AG10803 (cell line): ENCODE data around the gene ADGRG4.
"Not testable (repeated sequence)": the region's sequence is repeated elsewhere in the genome, so short reads cannot be mapped to it uniquely, and the experiment has no call there.

Experiments used
- DNase-seq: peaks from one replicate; pipeline ENCODE4 v3.0.0; 2010; ENCODE audit warnings: low read depth
- H3K4me3 ChIP-seq: 2 replicates; pipeline ENCODE4 v1.5.1; 2011; ENCODE audit warnings: mild to moderate bottlenecking, low read length, control low read depth
- TF ChIP-seq, protein P1 (sequence below): conservative IDR thresholded peaks from 2 replicates; pipeline ENCODE4 v1.5.1; 2011; ENCODE audit warnings: mild to moderate bottlenecking, low read length, control low read depth, inconsistent platforms

Gene ADGRG4

DNA sequence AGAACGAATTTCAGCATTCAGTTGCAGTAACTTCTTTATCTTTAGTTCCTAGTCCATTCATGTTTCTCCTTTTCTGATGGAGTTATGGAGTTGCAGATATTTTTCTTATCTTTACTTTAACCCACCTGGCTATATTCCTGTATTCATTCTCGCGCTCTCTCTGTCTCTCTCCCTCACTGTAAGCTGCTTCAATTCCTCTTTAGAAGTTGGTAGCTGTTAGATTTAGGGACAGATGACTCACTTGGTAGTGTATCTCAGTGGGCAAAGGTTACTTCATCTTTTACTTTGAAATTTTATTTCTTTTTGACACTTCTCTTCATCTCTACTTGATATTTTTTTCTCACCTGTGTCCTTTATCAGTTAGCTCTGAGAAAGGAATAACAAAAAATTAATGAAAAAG lies 137.4 kb downstream of the ADGRG4 start:
- H3K4me3 ChIP-seq: no peak overlapping the region
- TF ChIP-seq, protein P1, sequence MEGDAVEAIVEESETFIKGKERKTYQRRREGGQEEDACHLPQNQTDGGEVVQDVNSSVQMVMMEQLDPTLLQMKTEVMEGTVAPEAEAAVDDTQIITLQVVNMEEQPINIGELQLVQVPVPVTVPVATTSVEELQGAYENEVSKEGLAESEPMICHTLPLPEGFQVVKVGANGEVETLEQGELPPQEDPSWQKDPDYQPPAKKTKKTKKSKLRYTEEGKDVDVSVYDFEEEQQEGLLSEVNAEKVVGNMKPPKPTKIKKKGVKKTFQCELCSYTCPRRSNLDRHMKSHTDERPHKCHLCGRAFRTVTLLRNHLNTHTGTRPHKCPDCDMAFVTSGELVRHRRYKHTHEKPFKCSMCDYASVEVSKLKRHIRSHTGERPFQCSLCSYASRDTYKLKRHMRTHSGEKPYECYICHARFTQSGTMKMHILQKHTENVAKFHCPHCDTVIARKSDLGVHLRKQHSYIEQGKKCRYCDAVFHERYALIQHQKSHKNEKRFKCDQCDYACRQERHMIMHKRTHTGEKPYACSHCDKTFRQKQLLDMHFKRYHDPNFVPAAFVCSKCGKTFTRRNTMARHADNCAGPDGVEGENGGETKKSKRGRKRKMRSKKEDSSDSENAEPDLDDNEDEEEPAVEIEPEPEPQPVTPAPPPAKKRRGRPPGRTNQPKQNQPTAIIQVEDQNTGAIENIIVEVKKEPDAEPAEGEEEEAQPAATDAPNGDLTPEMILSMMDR: no peak
- no peak for DNase-seq

DNA sequence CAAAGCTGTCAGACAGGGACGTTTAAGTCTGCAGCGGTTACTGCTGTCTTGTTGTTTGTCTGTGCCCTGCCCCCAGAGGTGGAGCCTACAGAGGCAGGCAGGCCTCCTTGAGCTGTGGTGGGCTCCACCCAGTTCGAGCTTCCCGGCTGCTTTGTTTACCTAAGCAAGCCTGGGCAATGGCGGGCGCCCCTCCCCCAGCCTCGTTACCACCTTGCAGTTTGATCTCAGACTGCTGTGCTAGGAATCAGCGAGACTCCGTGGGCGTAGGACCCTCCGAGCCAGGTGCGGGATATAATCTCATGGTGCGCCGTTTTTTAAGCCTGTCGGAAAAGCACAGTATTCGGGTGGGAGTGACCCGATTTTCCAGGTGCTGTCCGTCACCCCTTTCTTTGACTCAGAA lies 144.9 kb downstream of the ADGRG4 start:
- DNase-seq, H3K4me3 ChIP-seq: not testable (repeated sequence)

DNA sequence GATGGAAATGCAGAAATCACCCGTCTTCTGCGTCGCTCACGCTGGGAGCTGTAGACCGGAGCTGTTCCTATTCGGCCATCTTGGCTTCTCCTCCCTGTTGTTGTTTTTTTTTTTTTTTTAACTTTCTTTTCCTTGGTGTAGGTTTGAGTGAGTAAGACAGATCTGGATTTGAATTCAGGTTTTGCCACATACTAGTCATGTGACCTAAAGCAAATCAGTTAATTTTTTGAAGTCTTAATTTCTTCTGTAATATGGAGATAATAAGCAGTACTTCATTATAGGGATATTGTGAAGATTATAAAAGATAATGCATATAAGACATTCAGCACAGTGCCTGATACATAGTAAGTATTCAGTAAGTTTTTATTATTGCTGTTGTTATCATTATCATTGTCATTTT lies 145.4 kb downstream of the ADGRG4 start:
- H3K4me3 ChIP-seq: no peak overlapping the region
- no peak for DNase-seq
- TF ChIP-seq, protein P1: no peak

DNA sequence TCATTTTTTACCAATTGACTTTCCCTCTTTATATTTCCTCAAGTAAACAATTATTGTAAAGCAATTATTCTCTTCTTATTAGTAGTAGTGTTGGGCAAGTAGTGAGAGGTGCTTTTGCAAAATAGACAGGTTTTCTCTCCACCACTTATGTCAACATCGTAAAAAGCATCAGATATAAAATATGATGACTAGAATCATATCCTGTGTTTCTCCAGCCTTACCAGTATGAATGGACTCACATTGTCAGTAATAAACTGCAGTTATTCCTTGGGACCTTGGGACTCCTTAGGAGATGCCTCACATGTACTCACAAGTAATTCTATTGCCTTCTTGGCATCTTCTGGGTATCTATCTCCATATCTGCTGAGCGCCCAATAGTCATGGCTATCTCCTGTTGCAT lies 146.5 kb downstream of the ADGRG4 start:
- TF ChIP-seq, protein P1: no peak
- no peak overlapping the region for H3K4me3 ChIP-seq
- no peak for DNase-seq

DNA sequence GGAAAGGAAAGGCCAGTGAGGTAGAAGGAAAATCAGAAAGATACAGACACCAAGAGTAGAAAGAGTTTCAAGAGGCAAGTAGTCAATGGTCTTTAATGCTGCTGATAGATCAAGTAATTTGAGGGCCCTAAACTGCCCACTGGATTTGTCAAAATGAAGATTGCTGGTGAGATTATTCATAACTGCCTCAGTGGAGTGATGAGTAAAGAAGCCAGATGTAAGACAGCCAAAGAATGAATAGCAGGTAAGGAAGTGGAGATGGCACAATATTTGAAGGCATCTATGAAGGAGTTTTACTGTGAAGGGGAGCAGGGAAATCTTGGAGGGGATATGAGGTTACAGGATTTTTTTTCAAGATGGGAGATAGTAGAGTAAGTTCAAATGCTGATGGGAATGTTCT lies 147.2 kb downstream of the ADGRG4 start:
- DNase-seq: no peak
- TF ChIP-seq, protein P1: no peak
- H3K4me3 ChIP-seq: no peak overlapping the region

DNA sequence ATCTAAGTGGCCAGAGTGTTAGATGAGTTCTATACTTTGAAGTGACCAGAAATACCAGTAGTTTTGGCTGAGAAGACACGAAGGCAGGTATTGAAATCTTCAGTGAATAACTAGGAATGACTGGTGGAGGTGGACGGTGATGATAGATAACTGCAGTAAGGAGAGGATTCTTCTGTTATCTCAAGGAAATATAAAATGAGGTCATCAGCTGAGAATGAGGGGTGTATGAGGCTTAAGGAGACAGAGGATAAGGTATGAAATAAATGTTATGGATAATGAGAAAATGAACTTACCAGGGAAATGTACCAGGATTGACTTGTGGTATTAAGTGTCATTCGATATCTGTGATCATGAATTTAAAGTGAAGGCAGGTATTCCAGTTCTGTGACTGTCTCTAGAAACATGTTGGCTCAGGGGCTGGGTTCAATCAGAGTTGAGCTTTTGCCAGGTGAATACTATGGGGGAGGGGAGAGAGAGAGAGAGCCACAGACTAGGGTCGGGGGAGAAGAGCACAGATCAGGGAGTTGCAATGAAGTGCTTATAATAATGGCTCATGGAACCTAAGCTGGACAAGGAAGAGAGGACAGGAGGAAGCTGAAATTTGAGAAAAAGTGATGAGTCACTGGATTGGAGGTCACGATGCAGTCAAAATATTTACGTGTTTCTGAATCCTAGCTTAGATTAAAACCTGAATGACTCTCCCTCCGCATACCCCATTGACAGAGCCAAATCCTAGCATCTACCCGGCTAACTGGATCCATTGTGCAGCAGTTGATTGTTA lies 149.5 kb downstream of the ADGRG4 start:
- no peak for DNase-seq
- H3K4me3 ChIP-seq: no peak overlapping the region
- TF ChIP-seq, protein P1: no peak

DNA sequence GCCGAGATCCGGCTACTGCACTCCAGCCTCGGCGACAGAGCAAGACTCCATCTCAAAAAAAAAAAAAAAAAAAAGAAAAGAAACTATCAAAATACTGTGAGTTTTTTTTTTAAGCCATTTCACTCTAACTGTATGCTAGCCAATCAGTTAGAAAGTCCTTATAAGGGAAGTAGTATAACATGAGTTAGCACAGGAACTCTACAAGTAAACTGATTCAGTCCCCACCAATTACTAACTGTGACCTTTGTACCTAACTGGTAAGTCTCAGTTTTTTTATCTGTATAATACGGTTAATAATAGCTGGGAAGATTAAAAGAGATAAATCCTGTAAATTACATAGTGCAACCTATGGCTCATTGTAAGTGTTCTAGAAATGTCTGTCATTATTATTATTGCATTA lies 151.9 kb downstream of the ADGRG4 start:
- H3K4me3 ChIP-seq: no peak overlapping the region
- TF ChIP-seq, protein P1: no peak
- DNase-seq: no peak
